Measurements from ENCODE around the gene ZNF880.

Gene ZNF880

DNA sequence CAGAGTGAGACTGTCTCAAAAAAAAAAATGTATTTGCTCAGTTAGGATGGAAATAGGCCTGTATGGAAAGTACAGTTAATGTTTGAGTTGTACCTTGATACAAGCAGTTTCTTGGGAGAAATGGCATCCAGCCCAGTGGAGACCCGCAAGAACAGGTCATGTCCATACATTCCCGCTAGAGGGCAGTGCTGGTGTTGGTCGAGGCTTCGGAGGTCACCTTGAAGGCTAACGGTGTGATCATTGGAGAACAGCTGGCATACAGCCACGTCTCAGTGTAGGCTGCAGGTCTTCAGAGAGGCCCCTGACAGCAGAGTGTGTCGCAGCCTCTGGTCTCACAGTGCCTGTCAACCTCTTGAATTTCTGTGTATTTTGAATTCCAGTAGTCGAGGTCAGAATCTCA is 26.2 kb upstream of the ZNF880 start:
- no peak for DNase-seq (ENCODE audit: low read depth)
- in situ Hi-C loops (cut with HindIII; ENCODE audit: low sequenced_read_pairs), result no loop called here
- H3K4me3 ChIP-seq (ENCODE audit: low read depth, low read length), result no peak overlapping the region
- peak; percentile 9 for TF ChIP-seq CTCF (IDR thresholded peaks at IDR 0.05; ENCODE audit: low read depth, low read length, missing control alignments)

DNA sequence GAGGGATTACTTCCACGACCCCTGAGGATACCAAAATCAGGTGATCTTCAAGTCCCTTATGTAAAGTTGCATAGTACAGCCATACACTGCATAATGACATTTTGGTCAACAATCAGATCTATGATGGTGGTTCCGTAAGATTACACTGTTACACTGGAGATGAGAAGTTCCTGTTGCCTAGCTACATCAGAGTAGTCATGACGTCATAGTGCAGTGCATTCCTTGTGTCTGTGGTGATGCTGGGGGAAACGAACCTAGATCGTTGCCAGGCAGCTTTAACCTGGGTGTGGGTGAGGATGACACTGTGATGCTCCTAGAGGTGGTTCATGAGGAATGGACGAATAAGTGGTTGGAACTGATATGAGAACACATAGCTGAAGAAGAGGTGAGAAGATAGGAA is 24.6 kb upstream of the ZNF880 start:
- H3K4me3 ChIP-seq (ENCODE audit: low read depth, low read length), result no peak overlapping the region
- TF ChIP-seq CTCF (IDR thresholded peaks at IDR 0.05; ENCODE audit: low read depth, low read length, missing control alignments), result no peak
- DNase-seq (ENCODE audit: low read depth), result no peak
- in situ Hi-C loops (cut with HindIII; ENCODE audit: low sequenced_read_pairs), result no loop called here

DNA sequence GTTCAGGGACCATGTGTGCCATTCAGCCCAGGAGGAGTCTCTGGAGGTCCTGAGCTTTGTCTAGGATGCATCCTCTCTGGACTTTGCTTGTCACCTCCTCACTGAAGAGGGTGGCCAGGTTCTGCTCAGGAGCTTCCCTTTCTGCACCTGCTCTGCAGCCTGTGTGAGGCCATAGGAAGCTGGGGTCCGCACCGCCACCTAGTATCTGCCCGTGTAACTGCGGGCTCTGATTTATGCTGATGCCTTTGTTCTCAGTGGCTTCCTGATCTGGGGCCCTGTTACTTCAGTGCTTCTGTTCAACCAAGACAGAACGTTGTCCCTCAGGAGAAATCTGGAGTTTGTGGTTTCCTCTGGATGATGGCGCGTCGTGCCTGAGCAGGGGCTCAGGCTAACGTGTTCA is 18.2 kb upstream of the ZNF880 start:
- H3K4me3 ChIP-seq (ENCODE audit: low read depth, low read length), result no peak overlapping the region
- DNase-seq (ENCODE audit: low read depth), result no peak
- TF ChIP-seq CTCF (IDR thresholded peaks at IDR 0.05; ENCODE audit: low read depth, low read length, missing control alignments), result no peak
- in situ Hi-C loops (cut with HindIII; ENCODE audit: low sequenced_read_pairs), result no loop called here

GRCh38 chr19:52366414-52366824 is 3.3 kb upstream of the ZNF880 start:
- DNase-seq (ENCODE audit: low read depth), result no peak
- H3K4me3 ChIP-seq (ENCODE audit: low read depth, low read length), result no peak overlapping the region
- in situ Hi-C loops (cut with HindIII; ENCODE audit: low sequenced_read_pairs), result no loop called here
- no peak for TF ChIP-seq CTCF (IDR thresholded peaks at IDR 0.05; ENCODE audit: low read depth, low read length, missing control alignments)

GRCh38 chr19:52370341-52370710 is 603 bp downstream of the ZNF880 start:
- no peak for TF ChIP-seq CTCF (IDR thresholded peaks at IDR 0.05; ENCODE audit: low read depth, low read length, missing control alignments)
- no peak for DNase-seq (ENCODE audit: low read depth)
- in situ Hi-C loops (cut with HindIII; ENCODE audit: low sequenced_read_pairs), result no loop called here
- peak overlapping the region; percentile 94 for H3K4me3 ChIP-seq (ENCODE audit: low read depth, low read length)

GRCh38 chr19:52391135-52391534 is 21.4 kb downstream of the ZNF880 start:
- no peak overlapping the region for H3K4me3 ChIP-seq (ENCODE audit: low read depth, low read length)
- in situ Hi-C loops (cut with HindIII; ENCODE audit: low sequenced_read_pairs), result no loop called here
- no peak for TF ChIP-seq CTCF (IDR thresholded peaks at IDR 0.05; ENCODE audit: low read depth, low read length, missing control alignments)
- no peak for DNase-seq (ENCODE audit: low read depth)

Measured in astrocyte of the cerebellum (primary cell).